H9 (cell line): ENCODE measurements around the gene TBC1D5. TPM values are rescaled to one million over a fixed set of nuclear protein-coding genes. Genes with fewer than 3 reads are reported as not detected.

Experiments
- DNase-seq: peaks from one replicate; pipeline ENCODE4 v3.0.0-alpha.2; 2017
- H2AFZ ChIP-seq: one replicate; pipeline ENCODE4 v1.6.1; 2013; ENCODE audit warnings: mild to moderate bottlenecking, low read length, control low read depth, moderate library complexity
- H2AK5ac ChIP-seq: 2 replicates; pipeline ENCODE4 v1.6.1; 2013; ENCODE audit warnings: low read length, control low read depth, mixed read lengths; ENCODE audit not compliant: insufficient read length
- H2BK120ac ChIP-seq: one replicate; pipeline ENCODE4 v1.6.1; 2013; ENCODE audit warnings: low read depth, mild to moderate bottlenecking, low read length, control low read depth, inconsistent platforms; ENCODE audit not compliant: poor library complexity, severe bottlenecking
- H2BK12ac ChIP-seq: 2 replicates; pipeline ENCODE4 v1.6.1; 2013; ENCODE audit warnings: low read length, control low read depth, mixed read lengths, low read depth; ENCODE audit not compliant: insufficient read length
- H2BK15ac ChIP-seq: 2 replicates; pipeline ENCODE4 v1.6.1; 2013; ENCODE audit warnings: low read depth, low read length, control low read depth
- H2BK20ac ChIP-seq: one replicate; pipeline ENCODE4 v1.6.1; 2013; ENCODE audit warnings: low read depth, mild to moderate bottlenecking, low read length, control low read depth, inconsistent platforms; ENCODE audit not compliant: poor library complexity, severe bottlenecking
- H2BK5ac ChIP-seq: 2 replicates; pipeline ENCODE4 v1.6.1; 2013; ENCODE audit warnings: low read length, control low read depth, mixed read lengths; ENCODE audit not compliant: insufficient read length
- H3K14ac ChIP-seq: 2 replicates; pipeline ENCODE4 v1.6.1; 2013; ENCODE audit warnings: low read length, control low read depth; ENCODE audit not compliant: insufficient read depth
- H3K18ac ChIP-seq: 2 replicates; pipeline ENCODE4 v1.6.1; 2013; ENCODE audit warnings: low read depth, mild to moderate bottlenecking, mixed read lengths, low read length, control low read depth; ENCODE audit not compliant: insufficient read length
- H3K23ac ChIP-seq: 2 replicates; pipeline ENCODE4 v1.6.1; 2013; ENCODE audit warnings: low read length, control low read depth, mixed read lengths, low read depth; ENCODE audit not compliant: insufficient read length
- H3K23me2 ChIP-seq: 2 replicates; pipeline ENCODE4 v1.6.1; 2013; ENCODE audit warnings: low read depth, mild to moderate bottlenecking, mixed read lengths, low read length, control low read depth; ENCODE audit not compliant: insufficient read length, poor library complexity, severe bottlenecking
- H3K27ac ChIP-seq: 2 replicates; pipeline ENCODE4 v1.5.1; 2013; ENCODE audit warnings: low read length, control low read depth, mixed read lengths, low read depth; ENCODE audit not compliant: insufficient read length
- H3K27me3 ChIP-seq: 2 replicates; pipeline ENCODE4 v1.6.1; 2013; ENCODE audit warnings: low read length, control low read depth, inconsistent platforms; ENCODE audit not compliant: insufficient read depth
- H3K4ac ChIP-seq: 2 replicates; pipeline ENCODE4 v1.6.1; 2013; ENCODE audit warnings: low read depth, mild to moderate bottlenecking, control low read depth, inconsistent platforms, low read length, moderate library complexity
- H3K4me1 ChIP-seq: 2 replicates; pipeline ENCODE4 v1.6.1; 2013; ENCODE audit warnings: low read length, control low read depth, inconsistent platforms; ENCODE audit not compliant: insufficient read depth
- H3K4me2 ChIP-seq: 2 replicates; pipeline ENCODE4 v1.6.1; 2013; ENCODE audit warnings: low read length, control low read depth, mixed read lengths; ENCODE audit not compliant: insufficient read length, insufficient read depth
- H3K56ac ChIP-seq: 2 replicates; pipeline ENCODE4 v1.6.1; 2013; ENCODE audit warnings: low read depth, mild to moderate bottlenecking, mixed read lengths, low read length, control low read depth; ENCODE audit not compliant: insufficient read length
- H3K79me1 ChIP-seq: 2 replicates; pipeline ENCODE4 v1.6.1; 2013; ENCODE audit warnings: low read depth, mild to moderate bottlenecking, moderate library complexity, low read length, control low read depth, inconsistent platforms; ENCODE audit not compliant: insufficient read depth, poor library complexity, severe bottlenecking
- H3K79me2 ChIP-seq: 2 replicates; pipeline ENCODE4 v1.6.1; 2013; ENCODE audit warnings: low read length, control low read depth, inconsistent platforms; ENCODE audit not compliant: insufficient read depth
- H3K9ac ChIP-seq: 2 replicates; pipeline ENCODE4 v1.6.1; 2013; ENCODE audit warnings: low read length, control low read depth, mixed read lengths; ENCODE audit not compliant: insufficient read length; ENCODE audit errors: extremely low read depth
- H3K9me3 ChIP-seq: one replicate; pipeline ENCODE4 v1.6.1; 2013; ENCODE audit warnings: low read depth, low read length, inconsistent platforms; ENCODE audit not compliant: control insufficient read depth
- H3T11ph ChIP-seq: one replicate; pipeline ENCODE4 v1.6.1; 2013; ENCODE audit warnings: mild to moderate bottlenecking, low read length, control low read depth, inconsistent platforms
- H4K20me1 ChIP-seq: one replicate; pipeline ENCODE4 v1.6.1; 2013; ENCODE audit not compliant: control insufficient read depth, insufficient read length, insufficient read depth
- H4K5ac ChIP-seq: 2 replicates; pipeline ENCODE4 v1.6.1; 2013; ENCODE audit warnings: low read depth, mild to moderate bottlenecking, mixed read lengths, low read length, control low read depth; ENCODE audit not compliant: insufficient read length
- H4K8ac ChIP-seq: replicated peaks from 2 replicates; pipeline ENCODE4 v1.6.1; 2013; ENCODE audit warnings: low read length, control low read depth, mixed read lengths, low read depth; ENCODE audit not compliant: insufficient read length
- H4K91ac ChIP-seq: 2 replicates; pipeline ENCODE4 v1.6.1; 2013; ENCODE audit warnings: low read depth, mild to moderate bottlenecking, moderate library complexity, mixed read lengths, low read length, control low read depth; ENCODE audit not compliant: insufficient read length
- H3K27ac Mint-ChIP-seq, 3 experiments: 2 replicates in 2 of 3; 3 replicates in 1 of 3; pipeline ENCODE4 v1.8.0; 2020 to 2021; ENCODE audit warnings: mixed read lengths in 3 of 3, mild to moderate bottlenecking in 1 of 3, moderate library complexity in 1 of 3
- H3K27me3 Mint-ChIP-seq: 2 replicates; pipeline ENCODE4 v1.8.0; 2021; ENCODE audit warnings: low read depth, mild to moderate bottlenecking, moderate library complexity, mixed read lengths
- H3K36me3 Mint-ChIP-seq, 3 experiments: 2 replicates in 2 of 3; 3 replicates in 1 of 3; pipeline ENCODE4 v1.8.0; 2020 to 2021; ENCODE audit warnings: low read depth in 3 of 3, mixed read lengths in 3 of 3; ENCODE audit not compliant: insufficient read depth in 1 of 3
- H3K4me1 Mint-ChIP-seq, 2 experiments: 2 replicates each; pipeline ENCODE4 v1.8.0; 2020; ENCODE audit warnings: mixed read lengths in 2 of 2
- H3K4me3 Mint-ChIP-seq, 2 experiments: 2 replicates in 1 of 2; 3 replicates in 1 of 2; pipeline ENCODE4 v1.8.0; 2020 to 2021; ENCODE audit warnings: mild to moderate bottlenecking in 2 of 2, mixed read lengths in 2 of 2, moderate library complexity in 1 of 2
- H3K9me3 Mint-ChIP-seq, 2 experiments: 2 replicates in 1 of 2; 3 replicates in 1 of 2; pipeline ENCODE4 v1.8.0; 2020; ENCODE audit warnings: mild to moderate bottlenecking in 2 of 2, mixed read lengths in 2 of 2, moderate library complexity in 1 of 2
- WGBS: extraction: QIAGEN DNeasy Blood & Tissue Kit; methylation state at CpG from one replicate; pipeline ENCODE4 v1.1.7; 2013; ENCODE audit warnings: missing lambda C conversion rate, low lambda C conversion rate, mixed read lengths; ENCODE audit not compliant: insufficient read length; ENCODE audit errors: extremely low coverage; 5-methylcytosine and 5-hydroxymethylcytosine counted together
- total RNA-seq: library from RNA; stranded (reverse); gene quantifications from 2 replicates; pipeline ENCODE4 v1.2.1, GENCODE V29; 2021
- TF ChIP-seq, protein P1 (sequence below): fragments of 200-600 bp; sonication (generic); conservative IDR thresholded peaks from 3 replicates; pipeline ENCODE4 v1.8.0; 2021; ENCODE audit warnings: antibody characterized with exemption, mild to moderate bottlenecking

Gene TBC1D5
- total RNA-seq, 1 experiment from 2014 or later, result 25.0 TPM

DNA sequence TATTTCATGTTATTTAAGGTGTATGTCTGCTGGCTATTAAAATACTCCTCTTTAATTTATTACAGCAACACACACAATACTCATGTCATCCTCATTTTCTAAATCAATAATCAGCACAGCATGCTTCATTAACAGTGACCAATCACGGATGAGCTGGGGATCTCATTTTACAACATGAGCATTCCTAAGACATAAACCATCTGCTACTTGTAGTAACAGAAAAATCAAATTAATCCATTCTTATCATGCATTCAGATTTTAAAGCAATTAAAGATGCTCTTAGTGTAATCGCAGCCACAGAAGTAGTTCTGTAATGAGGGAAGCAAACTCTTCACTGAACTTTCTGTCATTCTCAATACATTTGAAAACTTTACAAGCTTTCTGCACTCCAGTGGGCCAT lies 191.1 kb downstream of the TBC1D5 start:
- Histone ChIP-seq H2BK20ac (no peak overlapping the region), H2BK15ac (no peak overlapping the region), H3T11ph (no peak overlapping the region), H3K23me2 (no peaks in the 10 kb centered on the region), H2BK12ac (no peak overlapping the region), H2BK120ac (no peak overlapping the region), H3K14ac (no peak overlapping the region), H3K23ac (no peak overlapping the region), H3K4me2 (no peak overlapping the region), H3K79me1 (no peaks in the 10 kb centered on the region), H3K9me3 (no peaks in the 10 kb centered on the region), H3K27me3 (no peaks in the 10 kb centered on the region), H4K20me1 (no peaks in the 10 kb centered on the region), H4K91ac (no peak overlapping the region), H4K5ac (no peak overlapping the region), H3K56ac (no peak overlapping the region), H3K18ac (no peak overlapping the region), H2AFZ (no peak overlapping the region), H2BK5ac (no peak overlapping the region), H3K4me1 (no peaks in the 10 kb centered on the region; the same call in 1 of the 2 replicates), H3K79me2 (no peaks in the 10 kb centered on the region), H3K27ac (no peak overlapping the region), H2AK5ac (no peak overlapping the region), H3K4ac (no peak overlapping the region), H4K8ac (no peak overlapping the region), H3K9ac (no peak overlapping the region)
- TF ChIP-seq, protein P1, sequence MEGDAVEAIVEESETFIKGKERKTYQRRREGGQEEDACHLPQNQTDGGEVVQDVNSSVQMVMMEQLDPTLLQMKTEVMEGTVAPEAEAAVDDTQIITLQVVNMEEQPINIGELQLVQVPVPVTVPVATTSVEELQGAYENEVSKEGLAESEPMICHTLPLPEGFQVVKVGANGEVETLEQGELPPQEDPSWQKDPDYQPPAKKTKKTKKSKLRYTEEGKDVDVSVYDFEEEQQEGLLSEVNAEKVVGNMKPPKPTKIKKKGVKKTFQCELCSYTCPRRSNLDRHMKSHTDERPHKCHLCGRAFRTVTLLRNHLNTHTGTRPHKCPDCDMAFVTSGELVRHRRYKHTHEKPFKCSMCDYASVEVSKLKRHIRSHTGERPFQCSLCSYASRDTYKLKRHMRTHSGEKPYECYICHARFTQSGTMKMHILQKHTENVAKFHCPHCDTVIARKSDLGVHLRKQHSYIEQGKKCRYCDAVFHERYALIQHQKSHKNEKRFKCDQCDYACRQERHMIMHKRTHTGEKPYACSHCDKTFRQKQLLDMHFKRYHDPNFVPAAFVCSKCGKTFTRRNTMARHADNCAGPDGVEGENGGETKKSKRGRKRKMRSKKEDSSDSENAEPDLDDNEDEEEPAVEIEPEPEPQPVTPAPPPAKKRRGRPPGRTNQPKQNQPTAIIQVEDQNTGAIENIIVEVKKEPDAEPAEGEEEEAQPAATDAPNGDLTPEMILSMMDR, result no peak
- WGBS, result no CpG with 5 or more reads among the region's 2 CpGs
- Mint-ChIP-seq H3K27ac (0 out of 7 replicates have a peak overlapping the region, but pooled peaks of 1 of the 3 experiments have one; percentile 0), H3K36me3 (no peaks in the 10 kb centered on the region), H3K4me3 (no peak overlapping the region), H3K9me3 (no peaks in the 10 kb centered on the region; a peak in 1 of 5 replicates), H3K4me1 (peaks cover 39 to 59% of the 10 kb centered on the region in 2 experiments), H3K27me3 (no peaks in the 10 kb centered on the region)
- DNase-seq, result no peak
